ENCODE measurements around the gene ENO4. TPM values are rescaled to one million over a fixed set of nuclear protein-coding genes. Genes with fewer than 3 reads are reported as not detected.

ENO4 gene
- total and polyA plus RNA-seq, 4 donors, result 1.2 to 6.3 (median 4.7) TPM

DNA sequence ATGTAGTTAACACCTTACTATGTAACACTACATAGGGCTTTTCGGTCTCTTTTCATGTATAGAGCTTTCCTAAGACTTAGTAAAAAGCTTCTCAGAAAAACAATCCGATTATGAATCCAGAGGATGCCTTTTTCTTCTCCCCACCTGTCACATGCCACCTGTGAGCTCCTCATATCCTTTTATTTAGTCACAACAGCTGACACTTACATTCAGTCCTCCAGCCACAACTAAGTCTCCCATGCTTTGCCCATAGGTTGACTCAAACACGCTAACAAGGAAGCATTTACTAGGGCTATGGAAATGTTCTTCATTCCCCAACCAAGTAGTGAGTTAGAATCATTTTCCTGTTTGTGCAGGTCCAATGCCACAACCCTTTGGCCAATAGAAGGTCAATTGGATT is 7.9 kb downstream of the ENO4 start:
- Histone ChIP-seq H3K9me3 (ENCODE audit: control insufficient read depth, insufficient read depth, low read length) (peaks cover 4% of the 10 kb centered on the region), H3K36me3 (ENCODE audit: control insufficient read depth, insufficient read depth, low read length) (no peaks in the 10 kb centered on the region), H3K27me3 (ENCODE audit: control insufficient read depth, insufficient read depth, low read length) (no peaks in the 10 kb centered on the region), H3K4me1 (ENCODE audit: control insufficient read depth, insufficient read depth, low read length) (no peaks in the 10 kb centered on the region), H3K4me3 (ENCODE audit: low read depth, low read length) (no peak overlapping the region), H3K27ac (ENCODE audit: low read depth, low read length) (no peak overlapping the region)
- 100% methylated on average over 2 of the region's 3 CpGs for WGBS (ENCODE audit: insufficient coverage)
- no peak for DNase-seq (ENCODE audit: low read depth in 4 of 6, low spot score in 6 of 6)

DNA sequence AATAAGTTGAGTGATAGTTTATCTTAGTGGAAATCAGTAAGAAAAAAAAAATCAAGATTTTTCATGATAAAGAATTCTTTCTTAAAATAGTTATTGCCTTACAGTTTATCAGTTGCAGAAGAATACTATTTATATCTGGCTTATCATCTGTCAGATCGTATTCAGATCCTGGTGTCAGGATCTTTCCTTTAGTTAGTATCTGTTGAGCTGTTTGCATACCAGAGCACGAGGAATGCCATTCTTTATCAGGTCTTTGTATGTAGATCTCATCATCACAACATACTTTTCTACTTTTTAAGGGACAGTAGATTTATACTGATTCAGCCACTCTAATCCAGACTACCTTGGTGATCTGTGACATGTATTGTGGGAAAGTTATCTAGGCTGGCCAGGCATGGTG is 12.5 kb downstream of the ENO4 start:
- Histone ChIP-seq H3K27ac (ENCODE audit: low read depth, low read length) (no peak overlapping the region), H3K36me3 (ENCODE audit: control insufficient read depth, insufficient read depth, low read length) (no peaks in the 10 kb centered on the region), H3K4me3 (ENCODE audit: low read depth, low read length) (no peak overlapping the region), H3K4me1 (ENCODE audit: control insufficient read depth, insufficient read depth, low read length) (no peaks in the 10 kb centered on the region), H3K27me3 (ENCODE audit: control insufficient read depth, insufficient read depth, low read length) (no peaks in the 10 kb centered on the region), H3K9me3 (ENCODE audit: control insufficient read depth, insufficient read depth, low read length) (peaks cover 4% of the 10 kb centered on the region)
- no CpG with 5 or more reads among the region's 2 CpGs for WGBS (ENCODE audit: insufficient coverage)
- DNase-seq (ENCODE audit: low read depth in 4 of 6, low spot score in 6 of 6), result no peak

DNA sequence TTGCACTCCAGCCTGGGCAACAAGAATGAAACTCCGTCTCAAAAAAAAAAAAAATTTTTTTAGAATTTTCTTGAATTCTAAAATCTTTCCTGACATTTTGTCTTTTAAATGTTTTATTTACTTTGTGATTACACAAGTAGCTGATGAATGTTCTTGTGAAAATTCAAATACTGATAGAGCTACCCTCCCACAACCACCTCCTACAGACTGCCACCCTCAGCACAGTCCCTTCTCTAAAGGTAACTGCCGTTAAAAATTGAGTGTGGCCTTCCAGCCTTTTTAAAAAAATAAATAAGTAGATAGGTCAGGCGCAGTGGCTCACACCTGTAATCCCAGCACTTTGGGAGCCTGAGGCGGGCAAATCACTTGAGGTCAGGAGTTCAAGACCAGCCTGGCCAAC is 15.1 kb downstream of the ENO4 start:
- DNase-seq (ENCODE audit: low read depth in 4 of 6, low spot score in 6 of 6), result no peak
- Histone ChIP-seq H3K36me3 (ENCODE audit: control insufficient read depth, insufficient read depth, low read length) (no peaks in the 10 kb centered on the region), H3K27ac (ENCODE audit: low read depth, low read length) (no peak overlapping the region), H3K9me3 (ENCODE audit: control insufficient read depth, insufficient read depth, low read length) (no peaks in the 10 kb centered on the region), H3K27me3 (ENCODE audit: control insufficient read depth, insufficient read depth, low read length) (no peaks in the 10 kb centered on the region), H3K4me3 (ENCODE audit: low read depth, low read length) (no peak overlapping the region), H3K4me1 (ENCODE audit: control insufficient read depth, insufficient read depth, low read length) (no peaks in the 10 kb centered on the region)
- WGBS (ENCODE audit: insufficient coverage), result 86% methylated on average over 1 of the region's 4 CpGs

DNA sequence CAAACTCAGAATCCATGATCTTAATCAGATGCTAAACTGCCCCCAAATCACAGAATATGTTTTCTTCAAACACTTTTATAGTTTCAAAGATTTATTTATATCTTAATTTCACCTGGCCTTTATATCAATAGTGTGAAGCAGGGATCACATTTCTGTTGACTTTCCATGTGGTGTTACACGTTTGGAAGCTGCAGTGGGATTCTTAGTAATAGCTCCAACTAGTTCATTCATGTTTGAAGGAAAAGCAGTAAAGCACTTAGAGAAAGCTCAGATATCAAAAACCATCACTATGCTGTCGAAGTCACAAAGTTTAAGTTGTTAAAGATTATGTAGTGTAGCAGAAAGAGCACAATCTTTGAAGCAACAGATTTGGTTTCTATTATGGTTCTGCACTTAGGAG is 16.8 kb downstream of the ENO4 start:
- Histone ChIP-seq H3K4me3 (ENCODE audit: low read depth, low read length) (no peak overlapping the region), H3K4me1 (ENCODE audit: control insufficient read depth, insufficient read depth, low read length) (no peaks in the 10 kb centered on the region), H3K36me3 (ENCODE audit: control insufficient read depth, insufficient read depth, low read length) (no peaks in the 10 kb centered on the region), H3K27ac (ENCODE audit: low read depth, low read length) (no peak overlapping the region), H3K27me3 (ENCODE audit: control insufficient read depth, insufficient read depth, low read length) (no peaks in the 10 kb centered on the region), H3K9me3 (ENCODE audit: control insufficient read depth, insufficient read depth, low read length) (no peaks in the 10 kb centered on the region)
- DNase-seq (ENCODE audit: low read depth in 4 of 6, low spot score in 6 of 6), result no peak
- no CpG with 5 or more reads among the region's 2 CpGs for WGBS (ENCODE audit: insufficient coverage)

DNA sequence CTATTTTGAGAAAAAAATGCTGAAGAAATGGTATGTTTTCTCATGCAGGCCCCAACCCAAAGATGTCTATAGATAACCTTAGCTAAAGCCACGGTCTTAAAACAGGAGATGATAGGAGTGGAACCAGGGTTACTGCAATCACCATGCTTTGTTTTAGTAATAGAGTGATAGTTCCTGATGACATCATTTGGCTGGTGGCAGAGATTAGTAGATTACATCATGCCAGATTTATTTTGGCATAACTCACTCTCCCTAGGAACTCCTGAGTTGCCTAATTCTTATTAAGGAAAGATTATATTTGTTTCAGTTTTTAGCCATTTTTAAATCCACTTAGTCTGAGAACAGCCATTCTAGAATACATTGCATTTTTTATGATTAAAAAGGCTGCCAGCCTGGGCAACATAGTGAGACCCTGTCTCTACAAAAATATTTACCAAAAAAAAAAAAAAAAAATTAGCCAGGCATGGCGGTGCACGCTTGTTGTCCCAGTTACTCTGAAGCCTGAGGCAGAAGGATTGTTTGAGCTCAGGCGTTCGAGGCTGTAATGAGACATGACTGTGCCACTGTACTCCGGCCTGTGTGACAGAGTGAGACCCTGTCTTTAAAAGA is 17.8 kb downstream of the ENO4 start:
- DNase-seq (ENCODE audit: low read depth in 4 of 6, low spot score in 6 of 6), result no peak
- Histone ChIP-seq H3K4me3 (ENCODE audit: low read depth, low read length) (no peak overlapping the region), H3K27me3 (ENCODE audit: control insufficient read depth, insufficient read depth, low read length) (no peaks in the 10 kb centered on the region), H3K36me3 (ENCODE audit: control insufficient read depth, insufficient read depth, low read length) (no peaks in the 10 kb centered on the region), H3K4me1 (ENCODE audit: control insufficient read depth, insufficient read depth, low read length) (no peaks in the 10 kb centered on the region), H3K27ac (ENCODE audit: low read depth, low read length) (no peak overlapping the region), H3K9me3 (ENCODE audit: control insufficient read depth, insufficient read depth, low read length) (no peaks in the 10 kb centered on the region)
- WGBS (ENCODE audit: insufficient coverage), result 87% methylated on average over 3 of the region's 6 CpGs

DNA sequence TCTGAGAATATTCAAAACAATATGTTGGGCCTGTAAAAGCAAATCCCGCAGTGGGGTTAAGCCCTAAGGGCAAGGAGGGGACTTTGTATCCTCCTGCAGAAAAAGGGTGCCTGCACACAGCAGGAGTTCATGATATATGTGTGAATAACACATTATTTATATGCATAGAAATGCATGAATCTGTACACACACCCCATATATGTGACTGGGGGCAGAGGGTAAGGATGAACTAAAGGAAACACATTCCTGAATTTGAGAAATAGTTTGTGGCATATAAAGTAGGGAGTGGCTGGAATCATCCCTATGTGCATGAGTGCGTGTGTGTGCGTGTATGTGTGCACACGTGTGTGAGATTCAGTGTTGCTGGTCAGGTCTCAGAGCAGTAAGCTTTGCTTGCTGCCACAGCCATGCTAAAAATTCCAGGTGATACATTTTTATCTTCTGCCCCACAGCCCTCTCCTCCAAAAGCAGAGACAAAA is 18.9 kb downstream of the ENO4 start:
- no CpG with 5 or more reads among the region's 4 CpGs for WGBS (ENCODE audit: insufficient coverage)

DNA sequence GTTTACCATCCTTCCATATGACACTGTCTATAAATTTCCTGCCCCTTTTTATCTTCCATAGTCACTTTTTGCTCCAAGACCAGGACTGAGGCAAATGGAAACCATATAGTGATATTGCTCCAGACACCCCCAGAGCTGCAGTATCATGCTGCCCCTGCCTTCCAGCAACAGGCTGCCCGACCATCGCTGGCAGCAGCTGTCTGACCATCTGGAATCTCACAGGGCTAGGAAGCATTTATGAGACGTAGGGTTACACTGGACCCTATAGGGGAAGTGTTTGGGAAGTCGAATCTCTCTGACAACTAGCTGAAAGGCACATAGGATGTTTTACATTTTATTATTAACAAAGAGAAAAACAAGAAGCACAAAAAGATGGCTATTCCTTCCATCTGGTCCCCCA is 19.4 kb downstream of the ENO4 start:
- WGBS (ENCODE audit: insufficient coverage), result no CpG with 5 or more reads among the region's 4 CpGs
- no peak for DNase-seq (ENCODE audit: low read depth in 4 of 6, low spot score in 6 of 6)

More for the DNA sequence above, 18.9 kb downstream of the ENO4 start:
- DNase-seq (ENCODE audit: low read depth in 4 of 6, low spot score in 6 of 6), result no peak
- Histone ChIP-seq H3K4me3 (ENCODE audit: low read depth, low read length) (no peak overlapping the region), H3K9me3 (ENCODE audit: control insufficient read depth, insufficient read depth, low read length) (no peaks in the 10 kb centered on the region), H3K27ac (ENCODE audit: low read depth, low read length) (no peak overlapping the region), H3K27me3 (ENCODE audit: control insufficient read depth, insufficient read depth, low read length) (no peaks in the 10 kb centered on the region), H3K36me3 (ENCODE audit: control insufficient read depth, insufficient read depth, low read length) (no peaks in the 10 kb centered on the region), H3K4me1 (ENCODE audit: control insufficient read depth, insufficient read depth, low read length) (no peaks in the 10 kb centered on the region)

DNA sequence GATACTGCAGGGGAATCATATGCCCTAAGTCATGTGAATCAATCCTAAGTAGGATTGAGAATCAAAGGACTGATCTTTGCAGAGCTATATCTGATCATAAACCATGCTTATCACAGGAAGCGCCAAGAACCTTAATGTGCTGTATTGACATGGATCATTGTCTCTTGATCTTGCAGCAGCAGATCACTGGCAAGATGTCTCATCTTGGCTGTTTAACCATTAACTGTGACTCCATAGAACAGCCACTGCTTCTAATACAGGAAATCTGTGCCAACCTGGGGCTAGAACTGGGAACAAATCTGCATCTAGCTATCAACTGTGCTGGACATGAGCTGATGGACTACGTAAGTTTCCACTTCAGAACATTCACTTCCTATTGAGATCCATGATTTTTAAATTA is 21.6 kb downstream of the ENO4 start:
- Histone ChIP-seq H3K27ac (ENCODE audit: low read depth, low read length) (no peak overlapping the region), H3K4me1 (ENCODE audit: control insufficient read depth, insufficient read depth, low read length) (no peaks in the 10 kb centered on the region), H3K36me3 (ENCODE audit: control insufficient read depth, insufficient read depth, low read length) (no peaks in the 10 kb centered on the region), H3K27me3 (ENCODE audit: control insufficient read depth, insufficient read depth, low read length) (no peaks in the 10 kb centered on the region), H3K9me3 (ENCODE audit: control insufficient read depth, insufficient read depth, low read length) (no peaks in the 10 kb centered on the region), H3K4me3 (ENCODE audit: low read depth, low read length) (no peak overlapping the region)
- no peak for DNase-seq (ENCODE audit: low read depth in 4 of 6, low spot score in 6 of 6)
- WGBS (ENCODE audit: insufficient coverage), result no CpG with 5 or more reads among the region's 2 CpGs

More for the DNA sequence above, 19.4 kb downstream of the ENO4 start:
- no peaks in the 10 kb centered on the region for H3K9me3 ChIP-seq (ENCODE audit: control insufficient read depth, insufficient read depth, low read length)
- H3K36me3 ChIP-seq (ENCODE audit: control insufficient read depth, insufficient read depth, low read length), result no peaks in the 10 kb centered on the region
- H3K27ac ChIP-seq (ENCODE audit: low read depth, low read length), result no peak overlapping the region
- no peaks in the 10 kb centered on the region for H3K27me3 ChIP-seq (ENCODE audit: control insufficient read depth, insufficient read depth, low read length)
- no peak overlapping the region for H3K4me3 ChIP-seq (ENCODE audit: low read depth, low read length)
- no peaks in the 10 kb centered on the region for H3K4me1 ChIP-seq (ENCODE audit: control insufficient read depth, insufficient read depth, low read length)

DNA sequence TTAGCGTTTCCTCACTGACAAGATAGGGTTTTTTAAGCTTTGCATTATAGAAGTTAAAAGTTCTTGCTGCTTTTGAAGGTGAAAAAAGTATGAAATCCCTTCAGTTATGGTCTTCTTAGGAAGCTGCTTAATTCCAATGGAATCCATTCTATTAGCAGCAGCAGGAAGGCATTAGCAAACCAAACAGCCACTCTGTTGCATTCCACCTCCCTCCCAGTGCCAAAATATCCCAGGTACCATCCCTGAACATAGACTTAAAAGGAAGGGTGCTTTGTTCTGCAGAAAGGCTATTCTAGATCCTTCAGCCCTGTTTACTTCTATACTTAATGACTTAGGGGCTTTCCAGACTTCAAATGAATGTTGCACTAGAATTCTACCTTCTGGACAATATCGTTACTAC is 23.8 kb downstream of the ENO4 start:
- DNase-seq (ENCODE audit: low read depth in 4 of 6, low spot score in 6 of 6), result no peak
- WGBS (ENCODE audit: insufficient coverage), result no CpG with 5 or more reads among the region's 2 CpGs

DNA sequence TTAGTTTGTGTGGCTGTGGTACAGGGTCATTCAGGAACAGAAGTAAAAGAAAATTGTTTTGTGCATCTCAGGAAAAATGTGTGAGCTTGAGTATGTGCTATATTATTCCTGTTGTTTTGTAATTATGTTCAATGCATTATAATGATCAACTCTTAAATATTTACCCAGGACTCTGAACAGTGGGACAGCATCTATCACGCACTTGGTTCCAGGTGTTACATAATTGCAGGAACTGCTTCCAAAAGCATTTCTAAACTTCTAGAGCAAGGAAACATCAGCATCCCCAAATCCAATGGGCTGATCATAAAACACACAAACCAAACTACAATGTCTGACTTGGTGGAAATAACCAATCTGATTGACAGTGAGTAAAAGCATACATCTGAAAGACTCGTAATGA is 26.6 kb downstream of the ENO4 start:
- Histone ChIP-seq H3K27ac (ENCODE audit: low read depth, low read length) (no peak overlapping the region), H3K27me3 (ENCODE audit: control insufficient read depth, insufficient read depth, low read length) (no peaks in the 10 kb centered on the region), H3K9me3 (ENCODE audit: control insufficient read depth, insufficient read depth, low read length) (no peaks in the 10 kb centered on the region), H3K36me3 (ENCODE audit: control insufficient read depth, insufficient read depth, low read length) (no peaks in the 10 kb centered on the region), H3K4me1 (ENCODE audit: control insufficient read depth, insufficient read depth, low read length) (no peaks in the 10 kb centered on the region), H3K4me3 (ENCODE audit: low read depth, low read length) (no peak overlapping the region)
- DNase-seq (ENCODE audit: low read depth in 4 of 6, low spot score in 6 of 6), result no peak
- WGBS (ENCODE audit: insufficient coverage), result 100% methylated on average over 1 of the region's 2 CpGs

More for the DNA sequence above, 23.8 kb downstream of the ENO4 start:
- Histone ChIP-seq H3K36me3 (ENCODE audit: control insufficient read depth, insufficient read depth, low read length) (no peaks in the 10 kb centered on the region), H3K9me3 (ENCODE audit: control insufficient read depth, insufficient read depth, low read length) (no peaks in the 10 kb centered on the region), H3K4me3 (ENCODE audit: low read depth, low read length) (no peak overlapping the region), H3K4me1 (ENCODE audit: control insufficient read depth, insufficient read depth, low read length) (no peaks in the 10 kb centered on the region), H3K27ac (ENCODE audit: low read depth, low read length) (no peak overlapping the region), H3K27me3 (ENCODE audit: control insufficient read depth, insufficient read depth, low read length) (no peaks in the 10 kb centered on the region)

Measured in spinal cord (tissue), 10 donors.